CD4-positive, alpha-beta T cell treated with Interleukin-4 for 1 hour (primary cell): Measurements from ENCODE around the gene HSD17B1.
"Not testable (repeated sequence)": the region's sequence is repeated elsewhere in the genome, so short reads cannot be mapped to it uniquely, and the experiment has no call there.

Experiments
- DNase-seq, 2 donors: peaks; one replicate each; pipeline ENCODE4 v3.0.0-alpha.2; 2020 to 2022

HSD17B1 gene, protein sequence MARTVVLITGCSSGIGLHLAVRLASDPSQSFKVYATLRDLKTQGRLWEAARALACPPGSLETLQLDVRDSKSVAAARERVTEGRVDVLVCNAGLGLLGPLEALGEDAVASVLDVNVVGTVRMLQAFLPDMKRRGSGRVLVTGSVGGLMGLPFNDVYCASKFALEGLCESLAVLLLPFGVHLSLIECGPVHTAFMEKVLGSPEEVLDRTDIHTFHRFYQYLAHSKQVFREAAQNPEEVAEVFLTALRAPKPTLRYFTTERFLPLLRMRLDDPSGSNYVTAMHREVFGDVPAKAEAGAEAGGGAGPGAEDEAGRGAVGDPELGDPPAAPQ

DNA sequence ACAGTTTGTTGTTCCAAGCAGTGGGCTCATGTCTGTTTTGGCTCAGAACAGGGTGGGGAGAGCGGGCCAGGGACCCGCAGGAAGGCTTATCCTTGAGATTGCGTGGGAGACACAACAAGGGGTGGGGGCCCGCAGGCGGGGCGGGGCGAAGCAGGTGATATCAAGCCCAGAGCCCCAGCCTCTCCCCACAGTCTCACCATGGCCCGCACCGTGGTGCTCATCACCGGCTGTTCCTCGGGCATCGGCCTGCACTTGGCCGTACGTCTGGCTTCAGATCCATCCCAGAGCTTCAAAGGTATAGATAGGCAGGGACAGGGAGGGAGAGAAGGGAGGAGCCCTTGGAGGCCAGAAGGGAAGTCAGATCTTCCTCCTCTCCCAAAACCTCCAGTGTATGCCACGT, at the start of gene HSD17B1:
Gene HSD17B1, plus strand, starts transcription at position 188 of the 400 bp plus-strand sequence. Its CDS starts 11 bp downstream, at position 199.
- not testable (repeated sequence) for DNase-seq

DNA sequence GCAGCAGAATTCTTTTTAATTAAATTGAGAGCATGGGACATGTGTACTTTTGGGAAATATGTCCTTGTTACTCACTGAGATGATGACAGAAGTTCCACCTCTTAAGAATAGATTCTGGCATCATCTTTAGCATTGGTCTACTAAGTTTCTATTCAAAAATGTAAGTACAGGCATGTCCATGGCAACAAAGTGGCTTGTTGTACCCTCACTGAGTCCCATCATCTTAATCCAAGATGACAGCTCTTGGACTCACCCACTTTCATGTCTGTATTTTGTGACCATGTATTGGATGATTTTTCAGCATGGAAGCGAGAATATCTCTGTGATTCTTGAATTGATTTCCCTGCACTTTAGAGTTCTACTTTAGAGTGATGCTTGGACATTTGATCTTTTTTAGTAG, 49.8 kb upstream of the HSD17B1 start:
- no peak for DNase-seq

DNA sequence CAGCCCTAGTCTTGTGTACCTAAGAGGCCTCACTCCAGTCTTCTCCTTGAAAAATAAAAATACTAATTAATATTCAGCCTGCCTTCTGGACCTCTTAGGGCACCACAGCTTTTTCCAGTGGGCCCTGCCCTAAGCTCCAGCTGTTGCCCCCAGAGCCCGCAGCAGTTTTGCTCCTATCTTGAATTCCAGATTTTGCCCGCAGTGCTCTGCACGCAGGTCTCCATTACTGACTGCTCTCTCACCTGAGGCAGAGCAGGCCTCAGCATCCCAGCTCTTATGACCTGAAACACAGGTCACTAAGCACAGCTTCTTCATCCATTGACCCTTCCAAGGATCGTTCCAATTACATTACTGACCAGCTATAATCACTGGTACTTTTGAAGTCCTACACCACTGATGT, 45.1 kb upstream of the HSD17B1 start:
- DNase-seq, result no peak

DNA sequence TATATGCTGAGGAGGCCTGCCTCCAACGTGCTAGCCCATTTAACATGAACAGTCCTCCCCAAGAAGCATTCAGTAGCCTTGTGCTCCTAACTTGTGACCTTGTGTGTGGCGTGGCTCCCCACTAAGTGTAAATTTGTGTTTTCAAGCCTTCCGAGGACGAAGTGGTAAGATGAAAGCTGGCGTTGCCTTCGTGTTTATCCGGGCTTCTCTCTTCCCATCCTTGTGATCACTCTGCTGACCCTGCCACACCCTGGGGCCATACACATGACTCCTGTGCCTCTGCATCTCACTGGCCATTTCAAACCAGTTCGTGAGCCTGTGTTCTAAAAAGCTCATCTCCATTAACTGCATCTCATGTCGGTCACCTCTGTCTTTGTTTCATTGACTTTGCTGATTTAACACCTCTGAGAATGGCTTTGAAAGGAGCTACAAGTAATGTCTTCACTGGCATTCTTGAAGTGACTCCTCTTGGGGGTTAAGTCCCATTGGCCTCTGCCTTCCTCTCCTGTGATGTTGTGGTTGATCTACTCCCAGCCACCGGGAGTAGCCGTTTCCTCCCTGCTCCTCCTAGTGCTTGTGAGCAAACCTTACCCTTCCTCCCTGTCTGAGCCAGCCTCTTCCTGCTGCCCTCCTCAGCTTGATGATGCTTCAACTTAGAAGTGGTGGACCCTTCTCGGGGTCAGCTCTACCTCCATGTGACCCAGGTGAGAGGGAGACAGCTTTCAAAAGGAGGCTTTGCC, 44.1 kb upstream of the HSD17B1 start:
- no peak for DNase-seq

DNA sequence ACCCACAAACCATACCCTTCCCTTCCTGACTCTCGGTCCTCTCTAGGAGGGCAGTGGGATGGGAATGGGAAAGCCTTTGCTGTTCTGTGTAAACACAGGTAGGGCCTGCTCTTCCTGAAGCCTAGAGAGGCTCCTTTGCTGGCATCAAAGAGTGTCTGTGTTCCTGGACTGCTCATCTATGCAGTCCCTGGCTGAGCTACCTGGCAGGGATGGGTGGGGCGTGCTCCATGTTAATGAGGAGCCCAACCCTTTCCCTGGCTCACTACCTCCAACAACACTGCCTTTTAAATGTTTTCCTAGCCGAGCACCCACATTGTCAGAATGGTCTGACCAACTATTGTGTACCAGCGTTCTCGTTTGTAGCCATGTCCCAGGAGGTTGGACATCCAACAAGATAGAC, 43.3 kb upstream of the HSD17B1 start:
- DNase-seq, result no peak

DNA sequence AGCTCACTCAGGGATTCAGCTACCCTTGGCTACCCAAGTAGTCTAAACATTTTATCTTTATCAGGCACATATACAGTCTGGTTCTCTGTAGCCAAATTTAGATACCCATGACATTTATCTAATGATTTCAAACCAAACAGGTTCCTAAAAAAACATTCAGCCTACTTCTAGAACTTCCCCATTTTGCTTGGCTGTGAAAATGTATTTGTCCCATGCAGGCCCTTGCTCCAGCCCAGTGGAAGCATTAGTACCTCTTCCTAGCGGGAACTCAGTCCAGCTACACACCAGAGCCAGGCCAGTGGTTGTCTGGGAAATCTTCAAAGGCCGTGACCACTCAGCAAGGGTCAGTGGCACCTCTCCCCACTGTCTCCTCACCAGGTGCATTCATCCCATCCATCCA, 42.9 kb upstream of the HSD17B1 start:
- no peak for DNase-seq

DNA sequence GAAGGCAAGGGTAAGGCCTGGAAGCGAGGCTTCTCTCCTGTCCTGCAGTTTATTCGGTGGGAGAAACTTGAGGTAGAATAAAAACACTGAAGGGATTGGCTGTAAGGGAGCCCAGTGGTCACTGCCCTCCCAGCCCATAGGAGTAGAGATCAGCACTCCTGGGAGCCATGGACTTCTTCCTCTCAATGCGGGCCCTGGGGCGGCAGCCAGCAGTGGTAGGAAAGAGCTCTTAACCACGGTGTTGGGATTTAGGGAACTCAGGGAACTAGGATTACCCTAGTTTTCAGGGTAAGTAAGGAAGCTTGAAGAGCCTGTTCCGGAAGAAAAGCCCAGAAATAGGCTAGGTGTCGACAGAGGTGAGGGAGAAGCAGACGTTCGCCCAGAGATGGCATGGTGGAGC, 40.5 kb upstream of the HSD17B1 start:
- DNase-seq, result no peak

DNA sequence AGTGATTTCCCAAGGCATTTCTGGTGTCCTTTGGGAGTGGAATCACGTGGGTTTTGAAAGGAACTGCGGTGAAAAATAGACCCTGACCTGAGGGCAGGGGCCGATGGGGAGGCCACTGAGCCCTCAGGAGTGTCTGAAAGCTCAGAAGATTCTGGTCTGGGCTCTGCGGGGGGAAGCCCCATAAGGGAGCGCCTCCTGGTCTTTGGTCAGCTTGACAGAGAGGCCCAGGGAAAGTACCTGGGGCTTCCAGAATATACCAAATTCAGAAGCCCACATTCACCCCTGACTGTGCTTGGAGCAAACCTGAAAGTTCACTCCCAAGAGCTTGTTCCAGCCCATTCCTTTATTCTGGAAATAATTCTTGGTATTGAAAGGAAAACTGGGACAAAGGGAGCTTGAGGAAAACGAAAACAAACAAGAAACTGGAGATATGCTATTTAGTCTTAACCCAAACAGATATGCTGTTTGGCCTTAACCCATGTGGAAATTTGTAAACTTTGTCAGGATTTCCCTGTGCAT, 39.9 kb upstream of the HSD17B1 start:
- no peak for DNase-seq

DNA sequence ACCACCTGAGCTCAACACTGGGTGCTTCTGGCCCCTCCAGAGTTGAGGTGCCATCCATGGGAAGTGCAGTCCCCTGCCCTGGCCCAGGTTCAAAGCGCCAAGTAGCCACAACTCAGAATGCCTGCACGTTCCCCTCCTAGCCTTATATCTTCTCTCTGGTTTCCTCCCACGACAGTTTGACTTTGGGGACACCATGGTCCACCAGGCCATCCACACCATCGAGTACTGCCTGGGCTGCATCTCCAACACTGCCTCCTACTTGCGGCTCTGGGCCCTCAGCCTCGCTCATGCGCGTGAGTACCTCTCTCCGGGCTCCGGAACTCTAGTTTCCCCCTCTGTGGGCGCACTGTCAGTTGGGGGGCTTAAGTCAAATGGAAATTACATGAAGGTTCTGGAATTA, 39.0 kb upstream of the HSD17B1 start:
- DNase-seq, result no peak

DNA sequence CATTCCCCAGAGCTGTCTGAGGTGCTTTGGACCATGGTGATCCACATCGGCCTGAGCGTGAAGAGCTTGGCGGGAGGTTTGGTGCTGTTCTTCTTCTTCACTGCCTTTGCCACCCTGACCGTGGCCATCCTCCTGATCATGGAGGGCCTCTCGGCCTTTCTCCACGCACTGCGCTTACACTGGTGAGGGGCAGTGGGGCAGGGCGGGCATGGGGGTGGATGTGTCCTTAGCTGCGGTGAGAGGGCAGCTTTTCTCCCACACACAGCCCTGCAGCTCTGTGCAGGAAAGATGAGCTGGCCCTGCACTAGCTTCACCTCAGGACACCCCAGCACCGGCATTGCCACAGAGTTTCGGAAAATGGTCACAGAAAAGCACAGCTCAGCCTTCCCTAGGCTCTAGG, 38.4 kb upstream of the HSD17B1 start:
- DNase-seq, result no peak

DNA sequence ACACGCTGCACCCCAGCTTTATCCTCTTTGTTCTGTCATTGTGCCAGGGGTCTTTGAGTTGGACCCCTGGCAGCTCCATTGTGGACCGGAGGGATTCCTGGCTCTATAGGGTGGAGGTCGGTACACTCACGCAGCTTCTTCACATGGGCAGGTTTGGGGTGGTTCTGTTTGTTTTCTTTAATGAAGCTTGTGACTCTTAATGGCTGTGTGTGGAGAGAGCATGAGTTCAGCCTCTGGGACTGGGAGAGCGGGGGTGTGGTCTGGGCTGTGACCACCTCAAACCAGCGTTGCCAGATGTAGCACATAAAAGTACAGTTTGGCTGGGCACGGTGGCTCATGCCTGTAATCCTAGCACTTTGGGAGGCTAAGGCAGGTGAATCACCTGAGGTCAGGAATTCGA, 37.9 kb upstream of the HSD17B1 start:
- no peak for DNase-seq

DNA sequence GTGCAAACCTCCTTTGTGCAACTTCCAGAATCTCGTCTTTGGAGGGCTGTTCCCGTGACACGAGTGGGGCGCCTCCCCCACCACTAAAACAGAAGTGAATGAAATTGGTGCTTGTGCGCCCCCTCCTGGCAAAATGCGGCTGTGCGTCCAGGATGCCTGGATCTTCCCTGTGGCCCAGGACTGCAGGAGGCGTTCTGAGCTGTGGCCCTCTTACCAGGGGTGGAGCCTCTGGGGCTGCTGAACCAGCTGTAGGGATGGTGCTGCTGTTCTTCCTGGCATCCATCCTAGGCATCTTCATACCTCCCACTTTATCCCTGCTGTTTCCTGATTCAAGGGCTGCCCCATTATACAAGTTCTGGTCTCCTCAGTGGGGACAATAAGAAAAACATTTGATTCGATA, 35.2 kb upstream of the HSD17B1 start:
- peak; percentile 81 to 83 for DNase-seq

DNA sequence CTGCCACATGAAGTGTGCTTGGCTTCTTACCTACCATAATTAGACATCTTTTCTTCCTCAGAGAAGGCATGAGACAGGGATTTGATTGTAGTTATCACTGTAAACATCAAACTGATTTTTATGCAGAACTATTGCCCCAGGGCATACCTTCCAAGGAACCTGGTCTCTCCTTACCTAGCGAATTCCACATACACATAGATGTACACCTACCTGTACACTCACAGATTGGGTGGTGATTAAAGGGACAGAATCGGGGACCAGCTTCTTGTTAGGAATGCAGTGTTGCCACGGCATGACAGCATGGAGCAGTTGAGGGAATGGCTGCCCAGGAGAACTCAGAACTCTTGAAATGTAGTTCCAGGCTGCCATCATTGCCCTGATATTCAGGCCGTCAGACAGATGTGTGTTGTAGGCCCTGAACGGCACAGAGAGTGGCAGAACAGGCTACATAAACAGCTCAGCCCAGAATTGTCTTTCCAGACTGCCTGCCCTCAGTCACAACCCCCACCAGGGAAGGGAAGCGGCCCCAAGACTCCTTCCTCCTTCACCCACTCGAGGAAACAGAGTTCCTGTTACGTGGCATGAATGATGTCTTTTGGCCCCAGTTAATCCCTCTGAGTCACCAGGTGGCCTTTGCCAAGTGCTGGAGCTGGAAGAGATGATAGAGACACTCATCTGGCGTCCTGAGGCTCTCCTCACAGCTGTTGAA, 34.5 kb upstream of the HSD17B1 start:
- DNase-seq, result peak in 1 of 2 donors; percentile 51

DNA sequence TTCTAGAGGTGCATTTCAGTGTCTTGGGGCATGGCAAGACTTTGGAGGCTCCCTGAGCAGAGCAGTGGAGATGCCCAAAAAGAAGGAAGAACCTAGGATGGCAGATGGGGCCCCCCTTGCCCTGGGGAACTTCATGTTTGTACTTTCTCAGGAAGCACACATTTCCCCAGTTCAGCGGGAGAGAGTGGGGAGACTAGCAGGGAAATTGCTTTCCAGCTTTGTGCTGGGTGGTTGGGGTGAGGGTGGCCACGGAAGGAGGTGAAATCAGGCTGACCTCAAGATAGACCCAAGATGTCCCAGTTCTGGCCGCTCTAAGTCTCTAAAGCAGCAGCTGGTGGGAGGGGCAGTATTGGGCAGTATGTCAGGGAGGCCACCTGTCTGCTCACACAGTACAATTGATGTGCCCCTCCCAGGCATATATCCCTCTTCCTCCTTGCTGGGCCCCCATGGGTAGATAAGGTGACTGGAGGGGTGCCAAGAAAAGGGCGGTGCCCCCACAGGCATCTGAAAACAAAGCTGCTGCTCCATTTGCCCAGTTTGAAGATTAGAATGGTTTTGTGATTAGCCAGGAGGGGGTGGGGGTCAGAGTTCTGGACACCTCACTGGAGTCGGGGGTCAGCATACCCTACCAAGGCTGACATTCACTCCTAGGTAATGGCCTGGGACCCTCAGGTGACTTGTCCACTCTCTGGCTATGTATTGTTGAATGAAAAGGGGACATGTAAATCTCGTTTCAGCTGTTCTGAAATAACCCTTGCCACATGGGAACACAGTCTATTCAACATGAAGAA, 33.8 kb upstream of the HSD17B1 start:
- no peak for DNase-seq

DNA sequence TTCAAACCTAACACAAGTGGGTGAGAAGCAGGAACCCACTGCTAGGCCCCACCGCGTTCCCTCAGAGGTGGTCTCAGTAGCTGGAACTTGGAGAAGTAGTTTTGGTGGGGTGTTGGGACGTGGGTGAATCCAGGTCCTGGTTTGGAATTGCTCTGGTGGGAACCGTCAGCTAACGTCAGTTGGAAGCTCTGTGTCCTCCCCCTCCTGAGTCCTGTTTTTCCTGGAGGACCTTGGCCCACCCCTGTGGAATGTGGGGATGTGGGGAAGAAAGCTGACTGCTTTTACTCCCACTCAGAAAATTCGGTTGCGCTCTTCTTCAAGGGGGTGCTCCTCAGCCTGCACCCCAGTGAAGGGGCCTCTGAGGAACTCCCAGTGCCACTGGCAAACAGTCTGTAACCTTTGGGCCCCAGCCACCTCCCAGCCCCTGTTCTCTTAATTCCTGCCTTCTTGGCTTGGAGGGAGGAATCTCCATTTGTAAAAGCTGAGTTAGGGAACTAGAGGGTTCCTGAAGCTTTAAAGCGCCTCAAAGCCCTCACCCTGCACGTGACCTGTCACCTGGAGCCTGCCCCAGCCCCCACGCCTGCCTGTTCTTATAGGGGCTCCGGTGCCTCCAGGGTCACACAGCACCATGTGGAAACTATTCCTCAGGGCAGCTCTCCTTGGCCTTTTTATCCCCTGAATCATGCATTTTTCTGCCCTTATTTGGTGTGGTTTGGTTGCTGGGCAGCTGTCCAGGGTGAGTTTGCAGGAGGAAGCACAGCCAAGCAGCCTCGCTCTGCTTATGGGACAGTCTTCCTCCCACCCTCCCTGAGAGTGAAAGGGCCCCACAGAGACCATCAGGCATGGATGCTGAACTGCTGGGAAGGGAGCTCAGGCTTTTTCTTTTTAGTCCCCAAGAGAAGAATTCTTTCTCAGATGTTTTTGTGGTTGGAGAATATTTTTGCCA, 32.9 kb upstream of the HSD17B1 start:
- DNase-seq, result no peak

DNA sequence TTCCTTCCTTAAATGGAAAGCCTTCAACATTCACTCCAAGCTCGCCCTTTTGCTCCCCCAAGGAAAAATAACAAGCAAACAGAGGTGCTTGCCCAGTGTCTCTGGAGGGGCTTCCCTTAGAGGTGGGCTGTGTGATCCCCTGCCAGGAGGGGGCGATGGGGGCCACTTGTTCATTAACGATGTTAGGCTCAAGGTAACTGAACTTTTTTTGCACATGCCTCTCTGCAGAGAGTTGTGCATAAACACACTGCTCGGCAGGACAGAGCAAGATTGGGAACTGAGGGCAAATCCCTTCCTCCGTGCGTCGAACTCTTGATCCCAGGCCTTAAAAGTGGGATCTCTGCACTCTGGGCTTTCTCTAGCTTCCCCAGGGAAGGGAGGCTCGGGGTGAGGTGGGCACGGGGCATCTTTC, 32.2 kb upstream of the HSD17B1 start:
- DNase-seq, result no peak

DNA sequence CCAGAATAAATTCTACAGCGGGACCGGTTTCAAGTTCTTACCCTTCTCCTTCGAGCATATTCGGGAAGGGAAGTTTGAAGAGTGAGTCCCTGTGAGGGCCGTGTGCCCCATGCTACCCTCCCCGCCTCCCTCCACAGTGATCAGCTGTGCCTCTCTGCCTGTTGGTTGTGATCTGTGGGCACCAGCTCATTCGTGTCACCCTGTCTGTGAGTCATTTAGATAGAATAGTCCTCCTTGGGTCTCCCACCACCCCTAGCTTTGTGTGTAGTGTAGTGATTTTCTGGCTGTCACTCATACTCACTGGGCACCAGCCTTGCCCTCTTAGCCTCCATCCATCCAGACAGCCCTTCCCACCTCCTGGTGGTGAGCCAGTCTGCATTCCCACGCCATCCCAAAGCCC, 31.7 kb upstream of the HSD17B1 start:
- no peak for DNase-seq

DNA sequence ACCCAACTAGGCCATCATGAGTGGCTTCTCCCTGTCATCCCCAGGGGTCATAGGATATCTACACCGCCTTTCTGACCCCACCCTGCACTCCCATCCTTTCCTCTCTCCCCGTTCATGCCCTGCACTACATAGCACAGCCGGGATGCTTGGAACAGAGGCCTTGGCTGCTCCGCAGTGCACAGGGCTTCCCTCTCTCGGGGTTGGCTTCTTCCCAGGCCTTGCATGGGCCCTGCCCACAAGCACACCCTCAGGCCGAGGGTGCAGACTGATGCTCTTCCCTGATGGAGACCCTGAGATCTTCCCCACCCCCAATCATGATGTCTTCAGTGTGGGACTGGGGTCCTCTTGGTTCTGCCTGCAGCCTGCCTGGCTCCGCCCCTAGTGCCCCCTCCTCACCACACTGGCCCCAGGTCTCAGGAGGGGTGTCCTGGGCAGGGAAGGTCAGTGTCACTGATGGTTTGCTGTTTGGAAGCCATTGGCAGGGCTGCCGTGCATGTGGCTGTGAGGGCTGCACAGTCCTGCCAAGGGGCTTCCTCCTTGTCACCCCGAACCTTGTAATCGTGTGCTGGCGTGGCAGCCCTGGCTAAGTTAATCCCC, 31.0 kb upstream of the HSD17B1 start:
- no peak for DNase-seq

DNA sequence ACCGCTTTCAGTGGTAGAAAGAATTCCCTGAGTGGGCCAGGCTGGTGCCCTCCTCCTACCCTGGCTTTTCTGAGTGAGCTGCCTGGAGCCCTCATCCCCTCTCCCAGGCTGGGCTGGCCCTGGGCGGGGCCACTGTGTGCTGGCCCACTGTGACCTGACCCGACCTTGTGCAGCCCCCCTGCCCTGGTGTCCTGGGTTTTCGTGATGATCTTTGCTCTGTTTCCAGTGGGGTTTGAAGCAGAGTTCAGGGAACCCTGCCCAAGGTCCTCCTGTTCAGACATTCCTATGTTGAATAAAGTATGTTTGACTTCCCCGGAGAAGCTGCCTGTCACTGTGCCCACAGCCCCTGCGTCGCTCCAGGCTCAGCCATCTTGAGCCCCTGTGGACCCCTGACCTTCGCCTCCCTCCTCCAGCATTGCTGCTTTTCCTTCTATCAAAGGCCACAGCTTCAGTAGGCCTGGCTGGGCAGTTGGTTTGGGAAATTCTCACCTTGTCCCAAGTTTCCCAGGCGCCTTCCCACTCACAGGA, 30.4 kb upstream of the HSD17B1 start:
- DNase-seq, result no peak

DNA sequence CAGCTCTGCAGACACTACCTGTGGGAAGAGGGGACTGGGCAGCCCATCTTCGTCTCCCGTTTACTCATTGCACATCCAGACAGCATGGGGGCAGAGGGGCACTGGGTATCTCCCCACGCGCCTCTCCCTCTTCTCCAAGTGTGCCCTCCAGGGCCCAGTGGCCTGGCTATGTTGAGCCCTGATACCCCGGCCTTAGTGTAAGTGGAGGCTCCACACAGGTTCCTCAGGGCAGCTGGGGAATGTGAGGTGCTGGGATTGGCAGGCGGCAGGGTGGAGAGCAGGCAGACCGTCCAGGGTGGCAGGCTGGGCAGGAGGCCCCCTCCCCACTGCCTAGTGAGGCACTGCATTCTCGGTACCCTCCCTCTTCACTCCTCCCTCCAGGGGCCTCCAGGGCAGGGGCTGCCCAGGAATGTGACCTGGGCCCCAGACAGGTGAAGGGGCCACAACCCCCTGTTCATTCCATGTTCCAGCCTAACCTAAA, 29.9 kb upstream of the HSD17B1 start:
- DNase-seq, result no peak

DNA sequence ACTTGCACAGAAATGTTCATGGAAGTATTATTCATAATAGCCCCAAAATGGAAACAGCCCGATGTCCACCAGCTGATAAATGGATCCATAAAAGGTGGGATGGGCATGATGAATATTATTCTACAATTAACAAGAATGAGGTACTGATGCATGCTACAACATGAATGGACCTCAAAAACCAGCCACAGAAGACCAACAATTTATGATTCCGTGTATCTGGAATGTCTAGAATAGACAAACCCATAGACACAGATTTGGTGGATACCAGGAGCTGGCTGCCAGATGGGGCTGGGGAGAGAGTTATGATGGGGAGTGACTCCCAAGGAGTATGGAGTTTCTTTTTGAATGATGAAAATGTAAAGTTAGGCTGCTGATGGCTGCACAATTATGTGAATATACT, 27.5 kb upstream of the HSD17B1 start:
- DNase-seq, result no peak
